ENCODE measurements around the gene TRIM16.

DNA sequence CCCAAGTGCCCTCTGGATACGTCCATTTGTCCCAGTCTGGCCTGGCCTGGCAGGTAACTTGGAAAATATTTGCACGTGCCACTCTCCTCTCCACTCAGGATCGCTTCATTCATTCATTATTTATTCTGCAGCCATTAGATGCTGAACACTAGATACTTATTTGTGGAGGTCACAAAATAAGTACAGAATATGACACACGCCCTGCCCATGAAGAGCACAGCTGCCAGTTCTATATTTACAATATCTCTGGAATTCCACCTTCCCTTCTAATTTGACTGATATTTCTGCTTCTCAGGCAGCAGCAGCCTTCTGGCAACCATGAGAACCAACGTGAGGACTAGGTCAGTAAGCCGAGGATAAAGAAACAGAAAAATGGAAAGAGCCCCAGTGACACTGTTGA is 20.9 kb downstream of the TRIM16 start:
- TF ChIP-seq EP300 (IDR thresholded peaks at IDR 0.05) (no peak), RFX5 (IDR thresholded peaks at IDR 0.05) (no peak), POLR2A (IDR thresholded peaks at IDR 0.05; ENCODE audit: low read length) (no peak), RAD21 (conservative IDR thresholded peaks at IDR 0.05 in 1 of 2, IDR thresholded peaks at IDR 0.05 in 1 of 2) (no peak), CTCF (IDR thresholded peaks at IDR 0.05) (no peak), MAX (IDR thresholded peaks at IDR 0.05) (no peak), CEBPB (IDR thresholded peaks at IDR 0.05) (no peak), CHD2 (IDR thresholded peaks at IDR 0.05; ENCODE audit: low read length, partially characterized antibody) (no peak), KDM1A (IDR thresholded peaks at IDR 0.05; ENCODE audit: low read depth) (no peak), REST (IDR thresholded peaks at IDR 0.05) (no peak), RNF2 (IDR thresholded peaks at IDR 0.05; ENCODE audit: borderline replicate concordance, low read depth) (no peak), MYC (IDR thresholded peaks at IDR 0.05; ENCODE audit: borderline replicate concordance, low read length) (no peak), NR3C1 (IDR thresholded peaks at IDR 0.05) (no peak)

Measured in A549 (cell line).